Activated CD8-positive, alpha-beta memory T cell treated with anti-CD3 and anti-CD28 coated beads for 24 hours (primary cell): ENCODE data around the gene ARHGAP8.

Experiments used
- DNase-seq: peaks from one replicate; pipeline ENCODE4 v3.0.0-alpha.2; 2020

Gene ARHGAP8

GRCh38 chr22:44862981-44863860 lies 110.8 kb downstream of the ARHGAP8 start:
- DNase-seq = no peak

DNA sequence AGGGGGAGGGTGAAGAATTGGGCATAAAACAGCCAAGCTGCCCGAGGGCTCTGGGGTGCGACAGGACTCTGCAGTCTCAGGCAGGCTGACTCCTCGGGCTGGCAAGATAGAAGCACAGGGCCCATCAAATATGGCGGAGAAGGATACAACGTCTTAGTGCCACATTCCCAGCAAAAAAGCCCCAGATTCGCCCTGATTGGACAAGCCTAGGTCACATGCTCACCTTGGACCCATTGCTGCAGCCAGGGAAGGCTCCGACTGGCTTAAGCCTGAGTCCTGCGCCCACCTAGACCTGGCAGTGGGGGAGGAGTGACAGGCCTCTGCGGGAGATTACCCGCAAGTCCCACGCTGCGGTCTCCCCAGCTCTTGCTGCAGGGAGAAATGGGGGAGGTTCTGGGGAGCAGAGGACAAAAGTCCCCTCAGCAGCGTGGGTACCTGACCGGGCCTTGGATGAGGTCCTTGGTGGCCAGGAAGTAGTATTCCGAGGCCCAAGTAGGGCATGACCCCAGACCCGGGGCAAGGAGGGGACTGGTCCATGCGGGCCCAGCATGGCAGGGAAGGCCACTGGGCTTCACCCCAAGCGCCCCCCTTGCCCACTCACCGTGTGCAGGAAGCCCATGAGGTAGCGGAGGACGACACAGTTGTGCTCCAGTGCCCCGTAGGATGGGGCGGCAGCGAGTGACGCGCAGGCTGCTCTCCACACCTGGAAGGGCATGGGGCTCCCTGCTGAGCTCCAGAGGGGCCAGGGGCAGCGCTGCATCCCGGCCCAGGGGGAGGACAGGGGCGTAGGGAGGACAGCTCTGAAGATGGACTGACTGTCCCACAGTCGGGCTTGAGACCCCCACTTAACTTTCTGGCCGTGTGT lies 113.0 kb downstream of the ARHGAP8 start:
- no peak for DNase-seq

- DNase-seq = no peak
These were observed 116.8 kb downstream of the ARHGAP8 start for GRCh38 chr22:44869196-44869595.

GRCh38 chr22:44870021-44870420 lies 117.6 kb downstream of the ARHGAP8 start:
- no peak for DNase-seq

GRCh38 chr22:44871782-44872181 lies 119.4 kb downstream of the ARHGAP8 start:
- DNase-seq = no peak

DNA sequence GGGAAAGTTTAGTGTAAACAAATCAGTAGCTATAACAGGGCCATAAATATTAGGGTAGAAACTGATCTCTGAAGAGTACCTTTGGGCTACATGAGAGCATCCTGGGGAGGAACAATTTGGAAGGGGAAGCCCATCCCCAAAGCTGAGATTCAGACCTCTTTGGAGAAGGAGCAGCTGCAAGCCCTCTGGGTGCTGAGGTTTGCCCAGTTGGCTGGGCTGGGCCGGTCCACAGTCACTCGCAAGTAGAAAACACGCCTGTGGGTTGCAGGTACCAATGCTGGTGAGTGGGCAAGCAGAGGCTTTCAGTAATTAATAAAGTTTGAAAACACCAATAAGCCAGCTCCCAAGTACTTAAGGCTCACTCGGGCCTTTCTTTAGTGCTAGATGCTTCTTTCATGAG lies 124.5 kb downstream of the ARHGAP8 start:
- no peak for DNase-seq

DNA sequence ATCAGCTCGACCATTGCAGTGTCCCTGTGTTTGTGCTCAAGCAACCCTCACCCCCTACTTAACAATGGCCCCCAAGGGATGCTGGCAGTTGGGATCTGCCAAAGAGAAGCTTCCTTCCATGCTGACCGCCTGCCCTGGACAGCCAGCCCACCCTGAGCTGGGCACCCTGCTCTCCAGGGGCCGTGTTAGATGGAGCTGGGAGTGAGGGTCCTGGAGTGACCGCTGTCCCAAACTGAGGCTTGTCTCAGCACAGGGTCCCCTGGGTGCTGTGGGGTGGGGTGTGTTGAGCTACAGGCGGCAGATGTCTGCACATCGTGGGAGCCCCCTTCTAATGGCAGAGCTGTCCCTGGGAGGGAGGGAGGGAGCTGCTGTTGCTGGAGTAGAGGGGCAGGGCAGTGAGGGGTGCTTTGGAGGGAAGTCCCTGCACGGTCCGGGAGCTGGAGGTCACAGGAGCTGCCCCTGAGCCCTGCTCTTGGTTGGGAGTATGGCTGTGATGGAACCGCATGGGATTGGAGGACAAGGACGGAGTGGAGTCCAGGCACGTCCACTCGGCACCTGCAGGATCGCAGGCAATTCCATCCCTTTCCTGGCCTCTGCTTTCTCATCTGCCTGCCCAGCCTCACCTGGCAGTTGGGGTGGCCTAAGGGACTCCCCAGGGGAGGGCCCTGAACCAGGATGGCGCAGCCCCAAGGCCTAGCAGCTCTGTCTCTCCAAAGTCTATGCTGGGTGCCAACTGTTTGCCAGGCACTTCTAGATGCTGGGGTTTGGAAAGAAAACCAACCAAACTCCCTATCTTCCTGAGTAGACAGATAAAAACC lies 126.3 kb downstream of the ARHGAP8 start:
- no peak for DNase-seq

DNA sequence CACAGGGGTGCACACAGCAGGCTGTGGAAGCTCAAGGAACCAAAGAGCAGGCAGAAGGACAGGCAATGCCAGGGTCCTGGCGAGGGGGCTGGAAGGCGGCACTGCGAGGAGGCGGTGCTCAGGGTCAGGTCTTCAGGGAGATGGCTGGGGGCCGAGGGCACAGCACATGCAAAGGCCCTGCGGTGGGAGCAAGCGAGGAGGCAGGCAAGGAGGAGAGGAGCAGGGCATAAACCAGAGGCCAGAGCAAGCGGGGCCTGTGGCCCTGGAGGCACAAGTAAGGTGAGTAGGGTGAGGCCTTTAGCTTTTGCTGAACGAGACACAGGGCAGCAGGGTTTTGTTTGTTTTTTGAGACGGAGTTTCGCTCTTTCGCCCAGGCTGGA lies 126.9 kb downstream of the ARHGAP8 start:
- DNase-seq = no peak

DNA sequence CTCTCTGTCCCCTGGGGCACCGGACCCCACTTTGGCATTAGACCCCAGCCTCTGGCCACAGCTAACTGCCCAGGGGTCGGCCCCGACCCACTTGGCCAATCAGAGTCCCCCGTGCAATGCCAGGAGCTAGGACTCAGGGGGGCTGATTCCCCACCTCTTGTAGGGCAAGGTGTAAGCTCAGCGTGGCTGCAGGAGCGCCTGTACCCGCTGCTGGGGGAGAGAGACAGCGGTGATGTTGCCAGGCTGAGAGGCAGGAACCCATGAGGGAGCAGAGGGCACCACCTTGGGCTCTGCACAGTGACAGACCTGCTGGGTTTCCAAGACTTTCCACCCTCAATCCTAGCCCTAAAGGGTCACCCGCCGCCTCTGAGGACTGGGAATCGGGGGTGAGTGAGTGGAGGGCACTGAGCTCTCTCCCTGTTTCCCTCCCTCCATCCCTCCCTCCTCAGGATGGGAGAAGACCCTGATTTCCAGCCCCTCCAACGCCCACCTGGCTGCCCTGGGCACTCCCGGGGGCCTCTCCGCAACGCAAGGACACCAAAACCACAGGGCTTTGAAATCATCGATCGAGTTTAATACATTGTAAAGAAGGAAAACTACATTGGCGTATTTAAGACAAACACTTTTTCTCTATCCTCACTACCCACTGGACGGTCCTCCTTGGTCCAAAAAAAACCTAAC lies 128.4 kb downstream of the ARHGAP8 start:
- no peak for DNase-seq

DNA sequence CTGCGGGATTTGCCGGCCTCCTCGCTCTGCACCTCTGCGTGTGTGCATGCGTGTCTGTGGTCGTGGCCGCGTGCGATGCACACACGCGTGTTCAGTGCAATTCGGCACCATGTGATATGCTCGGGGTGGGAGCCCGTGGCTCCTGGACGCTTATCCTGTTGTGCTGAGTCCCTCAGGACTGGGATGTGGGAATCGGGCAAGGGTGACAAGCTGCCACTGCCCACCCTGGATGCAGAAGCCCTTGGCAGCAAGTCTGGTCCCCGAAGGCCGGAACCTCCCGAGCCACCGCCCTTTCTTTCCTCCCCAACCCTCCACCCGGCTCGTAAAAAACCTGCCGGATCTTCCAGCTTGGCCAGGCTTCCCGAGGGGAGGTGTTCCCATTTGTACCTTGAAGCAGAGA lies 129.2 kb downstream of the ARHGAP8 start:
- DNase-seq = no peak

GRCh38 chr22:44882226-44882905 lies 130.0 kb downstream of the ARHGAP8 start:
- no peak for DNase-seq

DNA sequence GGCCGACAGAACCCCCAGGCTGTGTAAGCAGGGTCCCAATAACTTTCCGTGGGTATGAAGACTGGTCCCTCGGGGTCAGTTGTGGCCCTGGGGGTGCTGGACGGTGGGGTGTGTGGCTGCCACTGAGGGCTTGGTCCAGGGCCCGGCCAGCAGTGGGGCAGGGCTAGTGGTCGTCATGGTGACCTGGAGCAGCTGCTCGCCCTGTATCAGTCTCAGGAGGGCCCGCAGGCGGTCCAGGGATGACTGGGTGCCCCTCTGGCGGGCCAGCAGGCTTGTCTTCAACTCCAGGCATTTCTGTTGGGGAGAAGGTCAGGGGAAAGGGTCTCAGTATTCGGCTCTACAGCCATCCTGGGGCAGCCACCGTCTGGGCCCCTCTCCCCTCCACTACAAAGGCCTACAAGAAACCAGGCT lies 130.6 kb downstream of the ARHGAP8 start:
- no peak for DNase-seq

- DNase-seq = no peak
These were observed 132.2 kb downstream of the ARHGAP8 start for GRCh38 chr22:44884562-44884961.

DNA sequence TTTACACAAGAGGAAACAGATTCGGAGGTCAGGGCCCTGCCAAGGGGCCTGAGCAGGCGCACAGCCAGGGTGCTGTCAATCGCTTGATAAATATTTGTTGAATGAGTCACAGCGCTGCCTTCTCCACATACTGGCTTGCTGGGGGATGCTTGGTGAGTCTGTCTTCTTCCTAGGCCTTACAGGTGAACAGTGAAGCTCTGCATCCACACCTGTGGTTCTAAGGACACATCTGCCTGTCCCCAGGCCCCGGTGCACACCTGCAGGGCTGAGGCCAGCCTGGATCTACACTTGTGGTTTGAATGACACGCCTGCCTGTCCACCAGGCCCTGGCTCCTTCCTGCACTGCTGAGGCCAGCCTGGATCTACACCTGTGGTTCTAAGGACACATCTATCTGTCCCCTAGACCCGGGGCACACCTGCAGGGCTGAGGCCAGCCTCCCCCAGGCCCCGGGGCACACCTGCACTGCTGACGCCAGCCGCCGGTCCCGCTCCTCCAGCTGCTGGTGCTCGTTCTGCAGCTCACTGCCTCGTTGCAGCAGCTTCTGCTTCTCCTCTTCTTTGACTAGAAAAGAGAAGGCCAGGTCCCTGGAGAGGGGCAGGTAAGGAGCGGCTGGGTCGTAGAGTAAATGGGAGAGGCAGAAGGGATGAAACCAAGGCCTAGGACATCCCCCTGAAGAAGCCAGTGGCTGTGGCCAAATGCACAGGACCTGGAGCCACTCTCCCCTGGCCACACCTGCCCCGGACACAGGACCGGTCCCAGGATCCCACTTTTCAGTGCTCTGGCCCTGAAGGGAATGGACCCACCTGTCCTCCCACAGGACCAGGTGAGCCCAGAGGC lies 132.8 kb downstream of the ARHGAP8 start:
- DNase-seq = no peak

DNA sequence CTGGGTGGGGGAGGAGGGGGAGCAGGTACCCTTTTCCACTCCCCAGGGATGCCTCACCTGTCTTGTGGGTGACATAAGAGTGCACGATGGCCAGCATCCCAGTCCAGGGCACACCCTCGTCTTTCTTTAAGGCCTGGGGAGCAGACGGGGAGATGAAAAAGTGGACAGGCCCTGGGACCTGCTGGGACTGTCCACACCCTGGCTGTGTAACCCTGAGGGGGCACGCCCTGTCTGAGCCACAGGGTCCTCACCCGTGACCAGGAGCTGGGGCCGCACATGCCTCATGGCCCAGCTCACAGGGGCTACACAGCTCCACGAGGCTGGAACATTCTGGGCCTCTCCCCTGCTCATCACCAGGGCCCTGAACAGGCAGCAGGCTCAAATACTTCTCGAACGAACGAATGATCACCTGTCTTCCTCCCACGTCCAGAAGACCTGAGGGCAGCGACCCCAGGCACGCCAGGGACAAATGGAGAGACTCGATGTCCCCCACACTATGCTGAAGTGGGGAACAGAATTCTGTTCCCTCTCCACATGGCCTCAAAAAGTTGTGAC lies 133.5 kb downstream of the ARHGAP8 start:
- DNase-seq = no peak

DNA sequence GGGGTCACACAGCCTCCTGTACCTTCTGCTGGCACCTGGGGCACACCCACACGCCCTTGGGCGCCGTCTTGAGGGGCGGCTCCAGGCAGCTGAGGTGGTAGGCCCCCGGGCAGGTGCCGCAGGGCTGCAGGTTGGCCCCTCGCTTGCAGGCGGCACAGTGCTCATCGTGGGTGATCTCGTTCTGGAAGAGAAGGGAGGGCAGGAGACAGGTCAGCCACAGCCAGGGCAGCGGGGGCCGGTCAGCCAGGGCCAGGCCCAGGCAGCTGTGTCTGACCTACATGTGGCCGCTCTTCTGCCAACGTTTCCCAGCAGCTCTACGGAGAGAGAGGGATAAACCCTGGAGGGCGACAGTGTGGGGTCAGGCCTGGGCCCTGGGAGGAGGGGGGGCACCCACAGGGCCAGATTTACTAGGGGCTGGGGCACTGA lies 135.6 kb downstream of the ARHGAP8 start:
- DNase-seq = no peak

- DNase-seq = no peak
These were observed 136.3 kb downstream of the ARHGAP8 start for GRCh38 chr22:44888491-44889254.

GRCh38 chr22:44889255-44889878 lies 137.0 kb downstream of the ARHGAP8 start:
- DNase-seq = no peak
